Measurements from ENCODE around the gene CADPS. TPM values are rescaled to one million over a fixed set of nuclear protein-coding genes. Genes with fewer than 3 reads are reported as not detected.

Gene CADPS
- total RNA-seq, 1 experiment from 2014 or later = 7.0 TPM

GRCh38 chr3:62602987-62603386 is 272.2 kb downstream of the CADPS start:
- peaks cover 9% of the 10 kb centered on the region; the same call in 1 of the 2 replicates for H3K9me3 Mint-ChIP-seq
- no peak overlapping the region for H3K27ac Mint-ChIP-seq
- ATAC-seq = no peak
- TF ChIP-seq, protein P1, sequence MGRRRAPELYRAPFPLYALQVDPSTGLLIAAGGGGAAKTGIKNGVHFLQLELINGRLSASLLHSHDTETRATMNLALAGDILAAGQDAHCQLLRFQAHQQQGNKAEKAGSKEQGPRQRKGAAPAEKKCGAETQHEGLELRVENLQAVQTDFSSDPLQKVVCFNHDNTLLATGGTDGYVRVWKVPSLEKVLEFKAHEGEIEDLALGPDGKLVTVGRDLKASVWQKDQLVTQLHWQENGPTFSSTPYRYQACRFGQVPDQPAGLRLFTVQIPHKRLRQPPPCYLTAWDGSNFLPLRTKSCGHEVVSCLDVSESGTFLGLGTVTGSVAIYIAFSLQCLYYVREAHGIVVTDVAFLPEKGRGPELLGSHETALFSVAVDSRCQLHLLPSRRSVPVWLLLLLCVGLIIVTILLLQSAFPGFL (CRISPR knock-in tag; IDR thresholded peaks at IDR 0.05; ENCODE audit: borderline replicate concordance) = no peak
- TF ChIP-seq ZNF138 (CRISPR knock-in tag; conservative IDR thresholded peaks at IDR 0.05) (no peak), FOXP1 (CRISPR knock-in tag; IDR thresholded peaks at IDR 0.05; ENCODE audit: borderline replicate concordance) (no peak), FOXJ3 (CRISPR knock-in tag; IDR thresholded peaks at IDR 0.05; ENCODE audit: borderline replicate concordance) (no peak), TP53 (CRISPR knock-in tag; IDR thresholded peaks at IDR 0.05) (no peak), ZNF396 (CRISPR knock-in tag; IDR thresholded peaks at IDR 0.05; ENCODE audit: borderline replicate concordance) (no peak), ZSCAN18 (CRISPR knock-in tag; IDR thresholded peaks at IDR 0.05) (no peak), NFE2L1 (CRISPR knock-in tag; IDR thresholded peaks at IDR 0.05) (no peak), ZNF671 (CRISPR knock-in tag; IDR thresholded peaks at IDR 0.05) (no peak), FOXK1 (CRISPR knock-in tag; IDR thresholded peaks at IDR 0.05) (no peak), ZBTB21 (CRISPR knock-in tag; IDR thresholded peaks at IDR 0.05; ENCODE audit: borderline replicate concordance) (no peak)
- TF ChIP-seq, protein P2, sequence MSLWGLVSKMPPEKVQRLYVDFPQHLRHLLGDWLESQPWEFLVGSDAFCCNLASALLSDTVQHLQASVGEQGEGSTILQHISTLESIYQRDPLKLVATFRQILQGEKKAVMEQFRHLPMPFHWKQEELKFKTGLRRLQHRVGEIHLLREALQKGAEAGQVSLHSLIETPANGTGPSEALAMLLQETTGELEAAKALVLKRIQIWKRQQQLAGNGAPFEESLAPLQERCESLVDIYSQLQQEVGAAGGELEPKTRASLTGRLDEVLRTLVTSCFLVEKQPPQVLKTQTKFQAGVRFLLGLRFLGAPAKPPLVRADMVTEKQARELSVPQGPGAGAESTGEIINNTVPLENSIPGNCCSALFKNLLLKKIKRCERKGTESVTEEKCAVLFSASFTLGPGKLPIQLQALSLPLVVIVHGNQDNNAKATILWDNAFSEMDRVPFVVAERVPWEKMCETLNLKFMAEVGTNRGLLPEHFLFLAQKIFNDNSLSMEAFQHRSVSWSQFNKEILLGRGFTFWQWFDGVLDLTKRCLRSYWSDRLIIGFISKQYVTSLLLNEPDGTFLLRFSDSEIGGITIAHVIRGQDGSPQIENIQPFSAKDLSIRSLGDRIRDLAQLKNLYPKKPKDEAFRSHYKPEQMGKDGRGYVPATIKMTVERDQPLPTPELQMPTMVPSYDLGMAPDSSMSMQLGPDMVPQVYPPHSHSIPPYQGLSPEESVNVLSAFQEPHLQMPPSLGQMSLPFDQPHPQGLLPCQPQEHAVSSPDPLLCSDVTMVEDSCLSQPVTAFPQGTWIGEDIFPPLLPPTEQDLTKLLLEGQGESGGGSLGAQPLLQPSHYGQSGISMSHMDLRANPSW (CRISPR knock-in tag; conservative IDR thresholded peaks at IDR 0.05; ENCODE audit: low read depth) = no peak
- TF ChIP-seq, protein P3, sequence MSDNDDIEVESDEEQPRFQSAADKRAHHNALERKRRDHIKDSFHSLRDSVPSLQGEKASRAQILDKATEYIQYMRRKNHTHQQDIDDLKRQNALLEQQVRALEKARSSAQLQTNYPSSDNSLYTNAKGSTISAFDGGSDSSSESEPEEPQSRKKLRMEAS (CRISPR knock-in tag; IDR thresholded peaks at IDR 0.05) = no peak
- ChIA-PET POLR2A (no interaction called here), CTCF (no interaction called here)
- 0 out of 2 replicates have a peak, but pooled peaks cover 3% of the 10 kb centered on the region for H3K4me1 Mint-ChIP-seq
- H3K27me3 Mint-ChIP-seq (ENCODE audit: low read depth) = no peaks in the 10 kb centered on the region
- H3K36me3 Mint-ChIP-seq = no peaks in the 10 kb centered on the region
- H3K4me3 Mint-ChIP-seq = no peak overlapping the region
- DNase-seq (ENCODE audit: low spot score) = no peak

GRCh38 chr3:62602129-62602770 is 273.0 kb downstream of the CADPS start:
- ChIA-PET CTCF (no interaction called here), POLR2A (no interaction called here)
- Mint-ChIP-seq H3K27ac (no peak overlapping the region), H3K27me3 (ENCODE audit: low read depth) (no peaks in the 10 kb centered on the region), H3K4me3 (no peak overlapping the region), H3K9me3 (peaks cover 7% of the 10 kb centered on the region; the same call in 1 of the 2 replicates), H3K36me3 (no peaks in the 10 kb centered on the region), H3K4me1 (0 out of 2 replicates have a peak, but pooled peaks cover 3% of the 10 kb centered on the region)
- ATAC-seq = no peak
- no peak for TF ChIP-seq NFATC4 (CRISPR knock-in tag; IDR thresholded peaks at IDR 0.05)
- TF ChIP-seq ZNF671 (CRISPR knock-in tag; IDR thresholded peaks at IDR 0.05) = no peak
- TF ChIP-seq, protein P4, sequence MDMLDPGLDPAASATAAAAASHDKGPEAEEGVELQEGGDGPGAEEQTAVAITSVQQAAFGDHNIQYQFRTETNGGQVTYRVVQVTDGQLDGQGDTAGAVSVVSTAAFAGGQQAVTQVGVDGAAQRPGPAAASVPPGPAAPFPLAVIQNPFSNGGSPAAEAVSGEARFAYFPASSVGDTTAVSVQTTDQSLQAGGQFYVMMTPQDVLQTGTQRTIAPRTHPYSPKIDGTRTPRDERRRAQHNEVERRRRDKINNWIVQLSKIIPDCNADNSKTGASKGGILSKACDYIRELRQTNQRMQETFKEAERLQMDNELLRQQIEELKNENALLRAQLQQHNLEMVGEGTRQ (CRISPR knock-in tag; IDR thresholded peaks at IDR 0.05) = no peak
- TF ChIP-seq ZNF219 (CRISPR knock-in tag; IDR thresholded peaks at IDR 0.05; ENCODE audit: borderline replicate concordance) = no peak
- no peak for TF ChIP-seq JUN (CRISPR knock-in tag; IDR thresholded peaks at IDR 0.05)
- TF ChIP-seq USF1 (CRISPR knock-in tag; IDR thresholded peaks at IDR 0.05) = no peak
- no peak for TF ChIP-seq ESRRA (CRISPR knock-in tag; IDR thresholded peaks at IDR 0.05; ENCODE audit: borderline replicate concordance)
- no peak for TF ChIP-seq CREB1 (CRISPR knock-in tag; IDR thresholded peaks at IDR 0.05)
- no peak for TF ChIP-seq ATF1 (CRISPR knock-in tag; IDR thresholded peaks at IDR 0.05)
- TF ChIP-seq NR1H2 (CRISPR knock-in tag; IDR thresholded peaks at IDR 0.05) = no peak
- TF ChIP-seq JAZF1 (CRISPR knock-in tag; IDR thresholded peaks at IDR 0.05) = no peak
- TF ChIP-seq, protein P5, sequence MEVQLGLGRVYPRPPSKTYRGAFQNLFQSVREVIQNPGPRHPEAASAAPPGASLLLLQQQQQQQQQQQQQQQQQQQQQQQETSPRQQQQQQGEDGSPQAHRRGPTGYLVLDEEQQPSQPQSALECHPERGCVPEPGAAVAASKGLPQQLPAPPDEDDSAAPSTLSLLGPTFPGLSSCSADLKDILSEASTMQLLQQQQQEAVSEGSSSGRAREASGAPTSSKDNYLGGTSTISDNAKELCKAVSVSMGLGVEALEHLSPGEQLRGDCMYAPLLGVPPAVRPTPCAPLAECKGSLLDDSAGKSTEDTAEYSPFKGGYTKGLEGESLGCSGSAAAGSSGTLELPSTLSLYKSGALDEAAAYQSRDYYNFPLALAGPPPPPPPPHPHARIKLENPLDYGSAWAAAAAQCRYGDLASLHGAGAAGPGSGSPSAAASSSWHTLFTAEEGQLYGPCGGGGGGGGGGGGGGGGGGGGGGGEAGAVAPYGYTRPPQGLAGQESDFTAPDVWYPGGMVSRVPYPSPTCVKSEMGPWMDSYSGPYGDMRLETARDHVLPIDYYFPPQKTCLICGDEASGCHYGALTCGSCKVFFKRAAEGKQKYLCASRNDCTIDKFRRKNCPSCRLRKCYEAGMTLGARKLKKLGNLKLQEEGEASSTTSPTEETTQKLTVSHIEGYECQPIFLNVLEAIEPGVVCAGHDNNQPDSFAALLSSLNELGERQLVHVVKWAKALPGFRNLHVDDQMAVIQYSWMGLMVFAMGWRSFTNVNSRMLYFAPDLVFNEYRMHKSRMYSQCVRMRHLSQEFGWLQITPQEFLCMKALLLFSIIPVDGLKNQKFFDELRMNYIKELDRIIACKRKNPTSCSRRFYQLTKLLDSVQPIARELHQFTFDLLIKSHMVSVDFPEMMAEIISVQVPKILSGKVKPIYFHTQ (CRISPR knock-in tag; IDR thresholded peaks at IDR 0.05) = no peak
- no peak for TF ChIP-seq SMAD4 (CRISPR knock-in tag; IDR thresholded peaks at IDR 0.05)
- no peak for TF ChIP-seq MXD4 (CRISPR knock-in tag; IDR thresholded peaks at IDR 0.05; ENCODE audit: borderline replicate concordance)
- no peak for DNase-seq (ENCODE audit: low spot score)
